ENCODE results near the gene EFHD1. TPM values are rescaled to one million over a fixed set of nuclear protein-coding genes. Genes with fewer than 3 reads are reported as not detected.
A peak's percentile ranks its signal among the peaks of the same experiment; 100 is the strongest.

Gene EFHD1
- total RNA-seq, 1 donor from 2014 or later, result 15.7 TPM

- H3K4me3 ChIP-seq (ENCODE audit: insufficient read depth, low read depth, low read length), result no peak overlapping the region
- no peak overlapping the region for H3K9ac ChIP-seq (ENCODE audit: low read length)
- H3K27me3 Mint-ChIP-seq (ENCODE audit: low read depth, unreplicated experiment), result no peaks in the 10 kb centered on the region
- FAIRE-seq (no peak), DNase-seq (ENCODE audit: low read depth) (no peak)
- H3K36me3 ChIP-seq (ENCODE audit: insufficient read depth, low read length), result no peaks in the 10 kb centered on the region
- peaks cover 7% of the 10 kb centered on the region for H3K4me1 ChIP-seq (ENCODE audit: insufficient read depth, low read length)
- H4K20me1 ChIP-seq (ENCODE audit: insufficient read depth, low read length), result no peaks in the 10 kb centered on the region
- no peaks in the 10 kb centered on the region for H3K36me3 Mint-ChIP-seq (ENCODE audit: low read depth, unreplicated experiment)
- no peaks in the 10 kb centered on the region for H3K9me3 ChIP-seq (ENCODE audit: insufficient read depth, low read depth, low read length)
- H3K27ac Mint-ChIP-seq (ENCODE audit: unreplicated experiment), result no peak overlapping the region
- H3K4me3 Mint-ChIP-seq (ENCODE audit: unreplicated experiment), result no peak overlapping the region
- no peaks in the 10 kb centered on the region for H3K79me2 ChIP-seq (ENCODE audit: insufficient read depth, low read length)
- no peak overlapping the region for H3K4me2 ChIP-seq (ENCODE audit: low read length)
- TF ChIP-seq, protein P1, sequence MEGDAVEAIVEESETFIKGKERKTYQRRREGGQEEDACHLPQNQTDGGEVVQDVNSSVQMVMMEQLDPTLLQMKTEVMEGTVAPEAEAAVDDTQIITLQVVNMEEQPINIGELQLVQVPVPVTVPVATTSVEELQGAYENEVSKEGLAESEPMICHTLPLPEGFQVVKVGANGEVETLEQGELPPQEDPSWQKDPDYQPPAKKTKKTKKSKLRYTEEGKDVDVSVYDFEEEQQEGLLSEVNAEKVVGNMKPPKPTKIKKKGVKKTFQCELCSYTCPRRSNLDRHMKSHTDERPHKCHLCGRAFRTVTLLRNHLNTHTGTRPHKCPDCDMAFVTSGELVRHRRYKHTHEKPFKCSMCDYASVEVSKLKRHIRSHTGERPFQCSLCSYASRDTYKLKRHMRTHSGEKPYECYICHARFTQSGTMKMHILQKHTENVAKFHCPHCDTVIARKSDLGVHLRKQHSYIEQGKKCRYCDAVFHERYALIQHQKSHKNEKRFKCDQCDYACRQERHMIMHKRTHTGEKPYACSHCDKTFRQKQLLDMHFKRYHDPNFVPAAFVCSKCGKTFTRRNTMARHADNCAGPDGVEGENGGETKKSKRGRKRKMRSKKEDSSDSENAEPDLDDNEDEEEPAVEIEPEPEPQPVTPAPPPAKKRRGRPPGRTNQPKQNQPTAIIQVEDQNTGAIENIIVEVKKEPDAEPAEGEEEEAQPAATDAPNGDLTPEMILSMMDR (IDR thresholded peaks at IDR 0.05; ENCODE audit: insufficient read depth, low read depth, low read length), result no peak
- TF ChIP-seq EZH2 (IDR thresholded peaks at IDR 0.05; ENCODE audit: insufficient read depth, low read length), result no peak
- H3K27ac ChIP-seq (ENCODE audit: low read depth, low read length), result no peak overlapping the region
- no peaks in the 10 kb centered on the region for H3K27me3 ChIP-seq (ENCODE audit: insufficient read depth, low read length)
- no peaks in the 10 kb centered on the region for H3K4me1 Mint-ChIP-seq (ENCODE audit: low read depth, unreplicated experiment)
- no peaks in the 10 kb centered on the region for H3K9me3 Mint-ChIP-seq (ENCODE audit: unreplicated experiment)
- H2AFZ ChIP-seq (ENCODE audit: low read depth, low read length), result no peak overlapping the region
These were observed 22.3 kb upstream of the EFHD1 start for GRCh38 chr2:232611061-232611460.

- Mint-ChIP-seq H3K9me3 (ENCODE audit: unreplicated experiment) (no peaks in the 10 kb centered on the region), H3K4me1 (ENCODE audit: low read depth, unreplicated experiment) (no peaks in the 10 kb centered on the region), H3K27ac (ENCODE audit: unreplicated experiment) (no peak overlapping the region), H3K27me3 (ENCODE audit: low read depth, unreplicated experiment) (no peaks in the 10 kb centered on the region), H3K36me3 (ENCODE audit: low read depth, unreplicated experiment) (no peaks in the 10 kb centered on the region), H3K4me3 (ENCODE audit: unreplicated experiment) (no peak overlapping the region)
- Histone ChIP-seq H3K36me3 (ENCODE audit: insufficient read depth, low read length) (no peaks in the 10 kb centered on the region), H3K4me1 (ENCODE audit: insufficient read depth, low read length) (peaks cover 7% of the 10 kb centered on the region), H3K27ac (ENCODE audit: low read depth, low read length) (no peak overlapping the region), H4K20me1 (ENCODE audit: insufficient read depth, low read length) (no peaks in the 10 kb centered on the region), H3K79me2 (ENCODE audit: insufficient read depth, low read length) (no peaks in the 10 kb centered on the region), H3K9me3 (ENCODE audit: insufficient read depth, low read depth, low read length) (no peaks in the 10 kb centered on the region), H3K4me3 (ENCODE audit: insufficient read depth, low read depth, low read length) (no peak overlapping the region), H3K27me3 (ENCODE audit: insufficient read depth, low read length) (no peaks in the 10 kb centered on the region), H2AFZ (ENCODE audit: low read depth, low read length) (no peak overlapping the region), H3K4me2 (ENCODE audit: low read length) (peak overlapping the region; percentile 4), H3K9ac (ENCODE audit: low read length) (no peak overlapping the region)
- peak; percentile 45 for DNase-seq (ENCODE audit: low read depth)
- TF ChIP-seq, protein P1 (IDR thresholded peaks at IDR 0.05; ENCODE audit: insufficient read depth, low read depth, low read length), result peak; percentile 56
- TF ChIP-seq EZH2 (IDR thresholded peaks at IDR 0.05; ENCODE audit: insufficient read depth, low read length), result no peak
- FAIRE-seq, result no peak
These were observed 21.7 kb upstream of the EFHD1 start for GRCh38 chr2:232611559-232612218.

DNA sequence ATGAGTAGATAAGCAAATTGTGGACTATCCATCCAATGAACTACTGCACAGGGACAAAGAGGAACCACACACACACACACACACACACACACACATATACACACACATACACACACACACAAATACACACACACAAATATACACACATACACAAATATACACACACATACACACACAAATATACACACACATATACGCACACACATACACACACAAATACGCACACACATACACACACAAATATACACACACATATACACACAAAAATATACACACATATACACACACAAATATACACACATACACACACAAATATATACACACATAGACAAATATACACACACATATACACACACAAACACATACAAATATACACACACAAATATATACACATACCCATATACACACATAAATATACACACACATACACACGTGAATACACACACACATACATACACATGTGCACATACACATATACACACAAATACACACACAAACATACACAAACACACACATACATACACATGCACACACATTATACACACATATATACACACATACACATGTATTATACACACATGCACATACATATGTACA lies 19.8 kb upstream of the EFHD1 start:
- H3K27ac Mint-ChIP-seq (ENCODE audit: unreplicated experiment), result no peak overlapping the region
- H3K4me3 ChIP-seq (ENCODE audit: insufficient read depth, low read depth, low read length), result no peak overlapping the region
- no peaks in the 10 kb centered on the region for H3K4me1 Mint-ChIP-seq (ENCODE audit: low read depth, unreplicated experiment)
- H3K4me3 Mint-ChIP-seq (ENCODE audit: unreplicated experiment), result no peak overlapping the region
- peaks cover 7% of the 10 kb centered on the region for H3K4me1 ChIP-seq (ENCODE audit: insufficient read depth, low read length)
- H3K36me3 ChIP-seq (ENCODE audit: insufficient read depth, low read length), result no peaks in the 10 kb centered on the region
- no peaks in the 10 kb centered on the region for H3K27me3 ChIP-seq (ENCODE audit: insufficient read depth, low read length)
- no peaks in the 10 kb centered on the region for H3K27me3 Mint-ChIP-seq (ENCODE audit: low read depth, unreplicated experiment)
- no peaks in the 10 kb centered on the region for H3K9me3 Mint-ChIP-seq (ENCODE audit: unreplicated experiment)
- H3K27ac ChIP-seq (ENCODE audit: low read depth, low read length), result no peak overlapping the region
- H4K20me1 ChIP-seq (ENCODE audit: insufficient read depth, low read length), result no peaks in the 10 kb centered on the region
- H3K9me3 ChIP-seq (ENCODE audit: insufficient read depth, low read depth, low read length), result no peaks in the 10 kb centered on the region
- no peak overlapping the region for H2AFZ ChIP-seq (ENCODE audit: low read depth, low read length)
- H3K4me2 ChIP-seq (ENCODE audit: low read length), result no peak overlapping the region
- FAIRE-seq, result no peak
- no peaks in the 10 kb centered on the region for H3K36me3 Mint-ChIP-seq (ENCODE audit: low read depth, unreplicated experiment)
- no peak for DNase-seq (ENCODE audit: low read depth)
- TF ChIP-seq EZH2 (IDR thresholded peaks at IDR 0.05; ENCODE audit: insufficient read depth, low read length), result no peak
- TF ChIP-seq, protein P1 (IDR thresholded peaks at IDR 0.05; ENCODE audit: insufficient read depth, low read depth, low read length), result no peak
- no peak overlapping the region for H3K9ac ChIP-seq (ENCODE audit: low read length)
- H3K79me2 ChIP-seq (ENCODE audit: insufficient read depth, low read length), result no peaks in the 10 kb centered on the region

Measured in astrocyte (in vitro differentiated cells and primary cell).